HG03457 (cell line): ENCODE data around the gene CXorf51A.
"Not testable (repeated sequence)": the region's sequence is repeated elsewhere in the genome, so short reads cannot be mapped to it uniquely, and the experiment has no call there.

Experiments used
- ATAC-seq: cut with Tn5 transposase; IDR thresholded peaks from one replicate; pipeline ENCODE4 v1.9.1; 2021; ENCODE audit warnings: moderate number of reproducible peaks; ENCODE audit not compliant: unreplicated experiment

CXorf51A gene

GRCh38 chrX:146814644-146815043, at the start of gene CXorf51A:
Gene CXorf51A (minus strand): TSS chrX:146814744. CDS start chrX:146814723, 21 bp downstream.
- ATAC-seq, result not testable (repeated sequence)

GRCh38 chrX:146863566-146863965, 49.0 kb upstream of the CXorf51A start:
- no peak for ATAC-seq

- ATAC-seq, result no peak
Observed at GRCh38 chrX:146854281-146854680, 39.7 kb upstream of the CXorf51A start.

GRCh38 chrX:146831994-146832393, 17.4 kb upstream of the CXorf51A start:
- ATAC-seq, result no peak

GRCh38 chrX:146809471-146809870, 5.1 kb downstream of the CXorf51A start, which contains the start of gene CXorf51B:
Gene CXorf51B (plus strand): TSS chrX:146809771. CDS start chrX:146809792, 21 bp downstream.
- not testable (repeated sequence) for ATAC-seq
